COLO668 (cell line): Measurements from ENCODE around the gene SLC30A1.

Source experiments
- DNase-seq: peaks from one replicate; lab custom pipeline; 2025; ENCODE audit not compliant: unreplicated experiment; lab: John Stamatoyannopoulos, UW

Gene SLC30A1

DNA sequence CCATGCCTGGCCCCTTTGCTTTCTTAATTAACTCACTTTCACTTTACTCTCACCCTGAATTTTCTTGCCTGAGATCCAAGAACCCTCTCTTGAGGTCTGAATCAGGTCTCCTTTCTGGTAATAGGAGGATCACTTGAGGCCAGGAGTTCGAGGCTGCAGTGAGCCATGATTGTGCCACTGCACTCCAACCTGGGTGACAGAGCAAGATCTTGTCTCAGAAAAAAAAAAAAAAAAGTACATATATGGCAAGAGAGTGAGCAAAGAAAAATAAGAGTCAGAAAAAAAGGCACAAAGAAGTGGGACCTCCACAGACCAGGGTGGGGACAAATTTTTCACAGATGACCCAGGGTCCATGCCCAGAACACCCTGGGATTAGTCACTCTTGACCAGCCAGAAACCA lies 52.9 kb downstream of the SLC30A1 start:
- no peak for DNase-seq

GRCh38 chr1:211525101-211525676 lies 53.8 kb downstream of the SLC30A1 start:
- DNase-seq: no peak

DNA sequence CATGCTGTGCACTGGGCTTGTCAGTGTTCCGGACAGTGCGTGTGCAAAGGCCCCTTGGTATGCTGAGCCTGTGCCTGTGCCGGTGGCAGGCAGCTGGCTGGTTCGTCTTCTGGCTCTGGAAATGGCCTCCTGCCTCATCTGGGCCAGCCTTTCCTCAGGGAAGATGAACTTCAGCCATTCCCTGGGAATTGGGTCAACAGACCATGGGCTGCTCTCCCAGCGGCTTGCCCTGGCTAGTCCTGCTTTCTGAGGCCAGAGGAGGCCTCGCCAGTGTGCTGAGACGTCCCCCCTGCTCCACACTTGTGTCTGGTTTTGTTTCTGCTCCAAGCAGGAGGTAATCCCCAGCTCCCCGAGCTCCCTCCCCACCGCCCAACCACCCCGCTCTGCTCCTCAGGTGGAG lies 54.4 kb downstream of the SLC30A1 start:
- DNase-seq: no peak

DNA sequence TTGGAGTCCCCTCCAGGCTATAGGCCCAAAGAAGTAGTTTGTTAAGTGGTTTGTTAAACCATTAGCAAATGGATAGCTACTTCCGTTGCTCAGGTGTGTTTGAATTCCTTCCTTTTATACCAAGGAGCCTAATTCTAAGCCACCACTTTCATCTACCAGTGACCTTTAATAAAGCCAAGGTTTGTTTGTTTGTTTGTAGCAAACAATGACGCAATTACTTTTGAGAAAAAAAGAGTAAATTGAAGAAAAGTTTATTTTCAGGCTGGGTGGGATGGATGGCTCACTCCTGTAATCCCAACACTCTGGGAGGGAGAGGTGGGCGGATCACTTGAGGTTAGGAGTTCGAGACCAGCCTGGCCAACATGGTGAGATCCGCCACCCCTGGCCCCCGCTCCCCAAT lies 56.2 kb downstream of the SLC30A1 start:
- DNase-seq: no peak
